Fibroblast of pulmonary artery (primary cell): Measurements from ENCODE around the gene CLGN.
"Not testable (repeated sequence)": the region's sequence is repeated elsewhere in the genome, so short reads cannot be mapped to it uniquely, and the experiment has no call there.

Experiments
- DNase-seq: peaks from one replicate; pipeline ENCODE4 v3.0.0-alpha.2; 2010; ENCODE audit warnings: low read depth
- H3K4me3 ChIP-seq: replicated peaks from 2 replicates; pipeline ENCODE4 v1.5.1; 2011; ENCODE audit warnings: low read depth, mild to moderate bottlenecking, control low read depth, low read length, moderate library complexity
- TF ChIP-seq, protein P1 (sequence below): IDR thresholded peaks from 2 replicates; pipeline ENCODE4 v1.5.1; 2011; ENCODE audit warnings: mild to moderate bottlenecking, control low read depth, low read length, inconsistent platforms; ENCODE audit errors: missing control alignments

CLGN gene

DNA sequence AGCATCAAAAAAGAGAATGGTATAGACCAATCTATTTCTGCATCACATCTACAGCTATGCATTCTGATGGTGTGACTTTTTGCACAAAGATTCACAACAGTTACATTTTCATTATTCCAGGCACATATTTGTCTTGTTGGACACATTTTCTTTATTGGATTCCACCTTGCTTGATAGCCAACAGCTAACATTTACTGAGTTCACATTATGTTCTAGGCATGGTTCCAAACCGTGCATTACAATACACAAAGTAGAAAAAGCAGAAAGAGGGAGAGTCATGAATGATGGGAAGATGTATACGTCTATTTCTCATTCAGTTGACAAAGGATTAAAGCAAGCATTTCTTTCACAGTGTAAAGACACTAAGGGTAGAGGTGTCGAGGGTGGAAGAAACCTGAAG is 22.9 kb upstream of the CLGN start:
- TF ChIP-seq, protein P1, sequence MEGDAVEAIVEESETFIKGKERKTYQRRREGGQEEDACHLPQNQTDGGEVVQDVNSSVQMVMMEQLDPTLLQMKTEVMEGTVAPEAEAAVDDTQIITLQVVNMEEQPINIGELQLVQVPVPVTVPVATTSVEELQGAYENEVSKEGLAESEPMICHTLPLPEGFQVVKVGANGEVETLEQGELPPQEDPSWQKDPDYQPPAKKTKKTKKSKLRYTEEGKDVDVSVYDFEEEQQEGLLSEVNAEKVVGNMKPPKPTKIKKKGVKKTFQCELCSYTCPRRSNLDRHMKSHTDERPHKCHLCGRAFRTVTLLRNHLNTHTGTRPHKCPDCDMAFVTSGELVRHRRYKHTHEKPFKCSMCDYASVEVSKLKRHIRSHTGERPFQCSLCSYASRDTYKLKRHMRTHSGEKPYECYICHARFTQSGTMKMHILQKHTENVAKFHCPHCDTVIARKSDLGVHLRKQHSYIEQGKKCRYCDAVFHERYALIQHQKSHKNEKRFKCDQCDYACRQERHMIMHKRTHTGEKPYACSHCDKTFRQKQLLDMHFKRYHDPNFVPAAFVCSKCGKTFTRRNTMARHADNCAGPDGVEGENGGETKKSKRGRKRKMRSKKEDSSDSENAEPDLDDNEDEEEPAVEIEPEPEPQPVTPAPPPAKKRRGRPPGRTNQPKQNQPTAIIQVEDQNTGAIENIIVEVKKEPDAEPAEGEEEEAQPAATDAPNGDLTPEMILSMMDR = no peak
- DNase-seq = no peak
- H3K4me3 ChIP-seq = no peak overlapping the region

DNA sequence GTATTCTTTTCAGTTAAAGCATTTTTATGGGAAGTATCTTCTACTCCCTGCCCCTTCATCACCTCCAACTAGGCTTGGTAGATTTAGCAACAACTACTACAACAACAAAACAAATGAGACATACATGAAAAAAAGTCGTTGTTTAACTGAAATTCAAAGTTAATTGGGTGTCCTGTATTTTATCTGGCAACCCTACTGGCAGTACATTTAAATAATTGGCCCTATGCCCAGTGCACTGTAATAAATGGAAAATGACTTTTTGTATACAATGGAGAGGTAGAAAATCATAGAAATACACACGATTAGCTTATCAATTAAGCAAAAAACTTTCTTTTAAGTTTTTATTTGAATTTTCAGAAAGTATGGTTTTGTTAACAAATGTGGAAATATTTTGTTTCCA is 21.4 kb upstream of the CLGN start:
- peak; percentile 2 for DNase-seq
- TF ChIP-seq, protein P1 = no peak
- no peak overlapping the region for H3K4me3 ChIP-seq

DNA sequence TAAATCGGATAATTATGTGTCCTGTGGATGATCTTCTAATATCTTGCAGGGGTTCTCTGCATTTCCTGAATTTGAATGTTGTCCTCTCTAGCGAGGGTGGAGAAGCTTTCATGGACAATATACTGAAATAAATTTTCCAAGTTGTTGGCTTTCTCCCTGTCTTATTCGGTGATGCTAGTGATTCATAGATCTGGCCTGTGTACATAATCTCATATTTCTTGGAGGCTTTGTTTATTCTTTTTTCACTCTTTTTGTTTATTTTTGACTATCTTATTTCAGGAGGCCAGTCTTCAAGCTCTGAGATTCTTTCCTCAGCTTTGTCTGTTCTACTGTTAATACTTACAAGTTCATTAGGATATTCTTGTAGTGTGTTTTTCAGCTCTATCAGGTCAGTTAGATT is 20.7 kb upstream of the CLGN start:
- TF ChIP-seq, protein P1 = no peak
- no peak overlapping the region for H3K4me3 ChIP-seq
- DNase-seq = no peak

DNA sequence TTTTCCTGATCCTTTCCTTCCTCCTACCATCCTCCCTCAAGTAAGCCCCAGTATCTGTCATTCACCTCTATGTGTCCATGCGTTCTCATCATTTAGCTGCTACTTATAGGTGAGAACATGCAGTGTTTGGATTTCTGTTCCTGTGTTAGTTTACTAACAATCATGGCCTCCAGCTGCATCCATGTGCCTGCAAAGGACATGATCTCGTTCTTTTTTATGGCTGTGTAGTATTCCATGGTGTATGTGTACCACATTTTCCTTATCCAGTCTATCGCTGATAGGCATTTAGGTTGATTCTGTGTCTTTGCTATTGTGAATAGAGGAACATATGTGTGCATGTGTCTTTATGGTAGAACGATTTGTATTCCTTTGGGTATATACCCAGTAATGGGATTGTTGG is 16.9 kb upstream of the CLGN start:
- H3K4me3 ChIP-seq, DNase-seq: not testable (repeated sequence)

DNA sequence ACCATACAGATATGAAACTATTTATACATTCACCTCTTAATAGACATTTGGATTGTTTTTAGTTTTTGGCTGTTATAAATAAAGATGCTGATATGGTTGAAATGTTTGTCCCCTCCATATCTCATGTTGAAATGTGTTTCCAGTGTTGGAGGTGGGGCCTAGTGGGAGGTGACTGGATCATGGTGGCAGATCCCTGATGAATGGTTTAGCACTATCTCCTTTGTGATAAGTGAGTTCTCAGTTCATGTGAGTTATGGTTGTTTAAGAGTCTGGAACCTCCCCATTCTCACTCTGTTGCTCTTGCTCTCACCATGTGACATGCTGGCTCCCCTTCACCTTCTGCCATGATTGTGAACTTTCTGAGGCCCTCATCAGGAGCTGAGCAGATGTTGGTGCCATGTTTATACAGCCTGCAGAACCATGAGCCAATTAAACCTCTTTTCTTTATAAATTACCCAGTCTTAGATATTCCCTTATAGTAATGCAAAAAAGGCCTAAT is 12.2 kb upstream of the CLGN start:
- no peak overlapping the region for H3K4me3 ChIP-seq
- TF ChIP-seq, protein P1 = no peak
- no peak for DNase-seq

DNA sequence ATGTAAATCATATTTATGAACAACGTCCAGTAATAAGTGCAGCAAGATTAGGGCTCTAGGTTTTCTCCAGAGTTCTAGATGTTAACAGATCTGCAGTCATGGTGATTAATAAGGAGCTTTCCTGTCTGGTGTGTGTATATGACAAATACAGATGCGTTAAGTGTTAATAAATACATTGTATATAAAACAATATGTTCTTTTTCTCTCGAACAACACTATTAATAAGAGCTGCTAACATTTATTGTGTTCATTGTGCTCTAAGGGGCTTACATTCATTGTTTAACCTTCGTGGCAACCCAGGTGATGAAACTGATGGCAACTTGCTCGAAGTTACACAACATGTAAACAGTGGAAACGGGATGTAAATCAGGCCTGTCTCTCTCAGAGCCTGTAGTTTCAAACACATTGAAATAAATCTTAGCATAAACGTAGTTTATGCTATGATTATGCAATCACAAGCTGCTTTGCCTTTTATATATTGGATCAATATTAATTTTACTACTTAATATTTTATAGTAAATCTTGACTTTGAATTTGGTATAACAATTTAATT is 547 bp upstream of the CLGN start:
- DNase-seq = peak; percentile 4
- H3K4me3 ChIP-seq = peak overlapping the region; percentile 55
- TF ChIP-seq, protein P1 = no peak

DNA sequence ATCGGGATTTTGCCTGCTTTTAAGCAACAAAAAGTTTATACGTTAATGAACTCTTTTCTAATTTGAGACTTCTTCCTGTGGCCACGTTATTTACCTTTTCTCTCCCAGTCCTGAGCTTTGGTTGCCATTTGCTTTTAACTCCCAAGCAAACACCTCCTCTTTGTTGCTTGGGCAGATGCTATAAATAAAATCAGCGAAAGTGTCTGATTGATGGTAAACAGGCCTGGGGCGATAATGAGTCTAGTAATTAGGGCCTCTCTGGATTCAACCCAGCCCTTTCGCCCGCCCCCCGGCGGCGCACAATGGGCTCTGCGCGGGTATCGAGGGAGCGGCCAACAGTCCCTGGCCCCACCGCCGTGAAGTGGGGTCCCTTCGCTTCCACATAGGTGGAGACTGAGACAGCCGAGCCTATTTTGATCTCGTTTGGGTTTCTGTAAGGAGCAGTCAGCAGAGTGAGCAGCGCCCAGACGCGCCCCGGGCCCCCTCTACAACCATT is 790 bp downstream of the CLGN start:
- TF ChIP-seq, protein P1 = no peak
- no peak for DNase-seq

More for the DNA sequence above, 790 bp downstream of the CLGN start:
- no peak overlapping the region for H3K4me3 ChIP-seq
